ENCODE data around the gene SNX22.

The SNX22 gene

DNA sequence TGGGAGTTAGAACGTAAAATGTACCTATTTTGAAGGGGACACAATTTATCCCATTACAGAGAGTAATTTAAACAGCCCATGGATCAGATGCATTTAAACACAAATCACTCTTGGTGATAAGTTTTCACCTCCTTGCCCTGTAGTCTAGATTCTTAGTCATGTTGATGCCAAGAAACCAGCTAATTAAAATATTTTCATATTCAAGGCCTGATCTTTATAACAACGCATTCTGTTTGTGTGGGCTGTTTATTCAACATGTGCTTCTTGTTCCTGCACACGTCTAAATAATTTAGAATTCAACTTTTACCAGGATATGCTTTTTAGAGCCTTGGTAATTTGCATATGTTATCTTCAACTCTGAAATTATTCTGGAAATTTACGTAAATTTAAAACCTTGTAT, 29.9 kb upstream of the SNX22 start:
- Histone ChIP-seq H3K9ac (ENCODE audit: low read depth, low read length) (no peak overlapping the region), H3K4me1 (ENCODE audit: control insufficient read depth, insufficient read depth, low read length) (no peaks in the 10 kb centered on the region), H3K27me3 (ENCODE audit: control insufficient read depth, insufficient read depth, low read length) (no peaks in the 10 kb centered on the region), H3K4me3 (ENCODE audit: low read depth, low read length) (no peak overlapping the region), H3K36me3 (ENCODE audit: control insufficient read depth, insufficient read depth, low read length) (peaks cover 3% of the 10 kb centered on the region), H3K9me3 (ENCODE audit: control insufficient read depth, insufficient read depth, low read length) (no peaks in the 10 kb centered on the region)

- Histone ChIP-seq H3K4me1 (ENCODE audit: control insufficient read depth, insufficient read depth, low read length) (no peaks in the 10 kb centered on the region), H3K27me3 (ENCODE audit: control insufficient read depth, insufficient read depth, low read length) (no peaks in the 10 kb centered on the region), H3K36me3 (ENCODE audit: control insufficient read depth, insufficient read depth, low read length) (peaks cover 3% of the 10 kb centered on the region), H3K4me3 (ENCODE audit: low read depth, low read length) (no peak overlapping the region), H3K9ac (ENCODE audit: low read depth, low read length) (no peak overlapping the region), H3K9me3 (ENCODE audit: control insufficient read depth, insufficient read depth, low read length) (no peaks in the 10 kb centered on the region)
Measured at GRCh38 chr15:64122444-64122843, 29.1 kb upstream of the SNX22 start.

DNA sequence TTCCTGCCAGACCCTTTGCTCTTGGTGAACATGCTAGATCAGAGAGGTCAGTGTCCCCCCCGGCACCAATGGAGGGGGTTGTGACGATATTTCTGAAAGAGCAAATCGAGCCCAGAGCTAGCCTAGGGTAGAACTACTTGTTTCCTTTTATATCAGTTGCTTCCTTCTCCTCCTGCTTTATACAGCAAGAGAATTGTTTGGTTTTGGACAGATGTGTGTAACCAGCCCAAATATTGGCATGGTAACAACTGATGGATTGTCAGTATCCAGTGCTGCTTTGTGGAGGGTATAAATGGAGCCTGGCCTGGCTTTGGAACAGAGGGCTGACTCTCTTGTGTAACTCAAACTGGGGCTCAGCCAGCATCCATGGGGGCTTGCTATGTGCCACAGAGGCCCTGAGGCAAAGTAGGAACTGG, 28.6 kb upstream of the SNX22 start:
- H3K4me3 ChIP-seq (ENCODE audit: low read depth, low read length) = no peak overlapping the region
- no peaks in the 10 kb centered on the region for H3K9me3 ChIP-seq (ENCODE audit: control insufficient read depth, insufficient read depth, low read length)
- H3K4me1 ChIP-seq (ENCODE audit: control insufficient read depth, insufficient read depth, low read length) = no peaks in the 10 kb centered on the region
- no peaks in the 10 kb centered on the region for H3K27me3 ChIP-seq (ENCODE audit: control insufficient read depth, insufficient read depth, low read length)
- H3K36me3 ChIP-seq (ENCODE audit: control insufficient read depth, insufficient read depth, low read length) = peaks cover 3% of the 10 kb centered on the region
- H3K9ac ChIP-seq (ENCODE audit: low read depth, low read length) = no peak overlapping the region

DNA sequence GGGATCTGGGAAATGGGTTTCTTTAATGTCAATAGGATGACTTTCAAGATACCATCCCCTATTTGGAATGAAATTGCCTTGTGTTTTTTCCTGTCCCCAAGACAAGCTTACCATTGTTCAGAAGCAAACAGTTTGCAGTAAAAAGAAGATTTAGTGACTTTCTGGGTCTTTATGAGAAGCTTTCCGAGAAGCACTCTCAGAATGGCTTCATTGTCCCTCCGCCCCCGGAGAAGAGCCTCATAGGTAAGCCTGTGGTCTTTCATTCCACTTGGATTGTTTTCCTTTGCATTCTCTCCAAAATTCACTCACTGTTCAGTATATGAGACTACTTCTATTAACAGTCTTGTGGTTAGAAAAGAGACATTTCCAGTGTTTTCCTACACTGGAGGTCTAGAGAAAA, 25.6 kb upstream of the SNX22 start:
- Histone ChIP-seq H3K4me1 (ENCODE audit: control insufficient read depth, insufficient read depth, low read length) (no peaks in the 10 kb centered on the region), H3K9me3 (ENCODE audit: control insufficient read depth, insufficient read depth, low read length) (no peaks in the 10 kb centered on the region), H3K4me3 (ENCODE audit: low read depth, low read length) (no peak overlapping the region), H3K9ac (ENCODE audit: low read depth, low read length) (no peak overlapping the region), H3K36me3 (ENCODE audit: control insufficient read depth, insufficient read depth, low read length) (no peaks in the 10 kb centered on the region), H3K27me3 (ENCODE audit: control insufficient read depth, insufficient read depth, low read length) (no peaks in the 10 kb centered on the region)

- no peaks in the 10 kb centered on the region for H3K27me3 ChIP-seq (ENCODE audit: control insufficient read depth, insufficient read depth, low read length)
- H3K4me1 ChIP-seq (ENCODE audit: control insufficient read depth, insufficient read depth, low read length) = no peaks in the 10 kb centered on the region
- peaks cover 13% of the 10 kb centered on the region for H3K36me3 ChIP-seq (ENCODE audit: control insufficient read depth, insufficient read depth, low read length)
- H3K9ac ChIP-seq (ENCODE audit: low read depth, low read length) = no peak overlapping the region
- no peak overlapping the region for H3K4me3 ChIP-seq (ENCODE audit: low read depth, low read length)
- no peaks in the 10 kb centered on the region for H3K9me3 ChIP-seq (ENCODE audit: control insufficient read depth, insufficient read depth, low read length)
Measured at GRCh38 chr15:64127521-64128270, 23.8 kb upstream of the SNX22 start.

DNA sequence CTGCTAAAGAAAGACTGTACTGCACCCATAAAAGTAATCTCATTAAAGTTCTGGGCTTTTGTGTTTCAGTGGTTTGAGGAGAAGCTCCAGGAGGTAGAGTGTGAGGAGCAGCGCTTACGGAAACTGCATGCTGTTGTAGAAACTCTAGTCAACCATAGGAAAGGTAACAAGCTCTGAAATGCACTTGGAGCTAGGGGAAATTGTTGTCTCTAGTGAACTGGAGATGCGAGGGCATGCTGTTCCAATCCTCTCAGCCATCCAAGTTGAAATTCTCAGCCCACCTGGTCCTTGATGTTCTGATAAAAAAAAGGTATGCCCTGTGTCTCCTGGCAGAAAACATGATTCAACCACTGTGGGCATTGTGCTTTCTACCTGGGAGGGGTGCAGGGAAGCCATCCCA, 21.4 kb upstream of the SNX22 start:
- no peaks in the 10 kb centered on the region for H3K4me1 ChIP-seq (ENCODE audit: control insufficient read depth, insufficient read depth, low read length)
- no peaks in the 10 kb centered on the region for H3K27me3 ChIP-seq (ENCODE audit: control insufficient read depth, insufficient read depth, low read length)
- no peak overlapping the region for H3K4me3 ChIP-seq (ENCODE audit: low read depth, low read length)
- H3K9me3 ChIP-seq (ENCODE audit: control insufficient read depth, insufficient read depth, low read length) = no peaks in the 10 kb centered on the region
- peaks cover 13% of the 10 kb centered on the region for H3K36me3 ChIP-seq (ENCODE audit: control insufficient read depth, insufficient read depth, low read length)
- no peak overlapping the region for H3K9ac ChIP-seq (ENCODE audit: low read depth, low read length)

GRCh38 chr15:64131547-64131946, 20.0 kb upstream of the SNX22 start:
- no peaks in the 10 kb centered on the region for H3K27me3 ChIP-seq (ENCODE audit: control insufficient read depth, insufficient read depth, low read length)
- no peaks in the 10 kb centered on the region for H3K4me1 ChIP-seq (ENCODE audit: control insufficient read depth, insufficient read depth, low read length)
- peaks cover 14% of the 10 kb centered on the region for H3K36me3 ChIP-seq (ENCODE audit: control insufficient read depth, insufficient read depth, low read length)
- H3K9me3 ChIP-seq (ENCODE audit: control insufficient read depth, insufficient read depth, low read length) = no peaks in the 10 kb centered on the region
- H3K4me3 ChIP-seq (ENCODE audit: low read depth, low read length) = no peak overlapping the region
- no peak overlapping the region for H3K9ac ChIP-seq (ENCODE audit: low read depth, low read length)

GRCh38 chr15:64132217-64132616, 19.3 kb upstream of the SNX22 start:
- H3K4me3 ChIP-seq (ENCODE audit: low read depth, low read length) = no peak overlapping the region
- H3K4me1 ChIP-seq (ENCODE audit: control insufficient read depth, insufficient read depth, low read length) = no peaks in the 10 kb centered on the region
- H3K36me3 ChIP-seq (ENCODE audit: control insufficient read depth, insufficient read depth, low read length) = peaks cover 17% of the 10 kb centered on the region
- no peak overlapping the region for H3K9ac ChIP-seq (ENCODE audit: low read depth, low read length)
- no peaks in the 10 kb centered on the region for H3K27me3 ChIP-seq (ENCODE audit: control insufficient read depth, insufficient read depth, low read length)
- no peaks in the 10 kb centered on the region for H3K9me3 ChIP-seq (ENCODE audit: control insufficient read depth, insufficient read depth, low read length)

DNA sequence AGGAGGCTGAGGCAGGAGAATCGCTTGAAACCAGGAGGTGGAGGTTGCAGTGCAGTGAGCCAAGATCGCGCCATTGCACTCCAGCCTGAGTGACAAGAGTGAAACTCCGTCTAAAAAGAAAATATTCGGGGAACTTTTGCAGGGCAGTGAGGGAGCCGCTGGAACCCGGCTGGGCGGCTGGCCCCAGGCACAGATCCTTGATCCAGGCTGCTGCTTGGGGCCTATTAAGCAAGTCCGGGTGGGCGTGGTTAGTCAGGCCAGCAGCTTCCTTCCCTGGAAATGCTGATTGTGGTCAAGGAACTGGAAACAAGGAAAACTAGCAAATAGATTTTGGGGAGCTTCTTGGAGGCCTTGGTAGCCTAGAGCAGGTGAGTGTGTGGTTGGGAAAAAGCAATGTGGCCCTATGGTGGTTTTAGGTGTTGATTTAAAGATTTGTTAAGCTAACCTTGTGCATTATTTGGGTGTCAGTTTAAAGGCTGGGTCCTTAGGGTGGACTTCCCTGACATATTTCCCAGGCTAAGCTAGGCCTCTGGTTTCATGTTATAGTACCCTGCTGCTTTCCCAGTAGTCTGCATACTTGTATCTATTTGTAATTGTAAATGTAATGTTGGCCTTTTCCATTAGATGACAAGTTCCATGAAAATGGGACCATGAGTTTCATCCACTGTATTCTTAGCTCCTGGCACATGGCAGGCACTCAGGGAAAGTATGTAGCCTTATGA, 17.7 kb upstream of the SNX22 start:
- H3K9me3 ChIP-seq (ENCODE audit: control insufficient read depth, insufficient read depth, low read length) = no peaks in the 10 kb centered on the region
- no peaks in the 10 kb centered on the region for H3K4me1 ChIP-seq (ENCODE audit: control insufficient read depth, insufficient read depth, low read length)
- H3K9ac ChIP-seq (ENCODE audit: low read depth, low read length) = no peak overlapping the region
- H3K27me3 ChIP-seq (ENCODE audit: control insufficient read depth, insufficient read depth, low read length) = no peaks in the 10 kb centered on the region
- no peak overlapping the region for H3K4me3 ChIP-seq (ENCODE audit: low read depth, low read length)
- peaks cover 17% of the 10 kb centered on the region for H3K36me3 ChIP-seq (ENCODE audit: control insufficient read depth, insufficient read depth, low read length)

GRCh38 chr15:64134345-64134829, 17.1 kb upstream of the SNX22 start:
- H3K36me3 ChIP-seq (ENCODE audit: control insufficient read depth, insufficient read depth, low read length) = peaks cover 17% of the 10 kb centered on the region
- H3K9ac ChIP-seq (ENCODE audit: low read depth, low read length) = no peak overlapping the region
- no peaks in the 10 kb centered on the region for H3K9me3 ChIP-seq (ENCODE audit: control insufficient read depth, insufficient read depth, low read length)
- H3K27me3 ChIP-seq (ENCODE audit: control insufficient read depth, insufficient read depth, low read length) = no peaks in the 10 kb centered on the region
- no peaks in the 10 kb centered on the region for H3K4me1 ChIP-seq (ENCODE audit: control insufficient read depth, insufficient read depth, low read length)
- no peak overlapping the region for H3K4me3 ChIP-seq (ENCODE audit: low read depth, low read length)

- H3K4me1 ChIP-seq (ENCODE audit: control insufficient read depth, insufficient read depth, low read length) = no peaks in the 10 kb centered on the region
- H3K9me3 ChIP-seq (ENCODE audit: control insufficient read depth, insufficient read depth, low read length) = no peaks in the 10 kb centered on the region
- peaks cover 15% of the 10 kb centered on the region for H3K36me3 ChIP-seq (ENCODE audit: control insufficient read depth, insufficient read depth, low read length)
- no peak overlapping the region for H3K9ac ChIP-seq (ENCODE audit: low read depth, low read length)
- no peak overlapping the region for H3K4me3 ChIP-seq (ENCODE audit: low read depth, low read length)
- no peaks in the 10 kb centered on the region for H3K27me3 ChIP-seq (ENCODE audit: control insufficient read depth, insufficient read depth, low read length)
Measured at GRCh38 chr15:64136347-64136746, 15.2 kb upstream of the SNX22 start.

- H3K36me3 ChIP-seq (ENCODE audit: control insufficient read depth, insufficient read depth, low read length) = peaks cover 5% of the 10 kb centered on the region
- no peak overlapping the region for H3K4me3 ChIP-seq (ENCODE audit: low read depth, low read length)
- H3K9me3 ChIP-seq (ENCODE audit: control insufficient read depth, insufficient read depth, low read length) = no peaks in the 10 kb centered on the region
- H3K9ac ChIP-seq (ENCODE audit: low read depth, low read length) = no peak overlapping the region
- no peaks in the 10 kb centered on the region for H3K4me1 ChIP-seq (ENCODE audit: control insufficient read depth, insufficient read depth, low read length)
- no peaks in the 10 kb centered on the region for H3K27me3 ChIP-seq (ENCODE audit: control insufficient read depth, insufficient read depth, low read length)
Measured at GRCh38 chr15:64137226-64137833, 14.2 kb upstream of the SNX22 start.

All from iPS-15b (cell line).